Measurements from ENCODE around the gene KCNIP4. TPM values are rescaled to one million over a fixed set of nuclear protein-coding genes. Genes with fewer than 3 reads are reported as not detected.

Gene KCNIP4
- total and polyA plus RNA-seq, 2 of the 4 experiments (the other 2 are of a cell fraction), result not detected

DNA sequence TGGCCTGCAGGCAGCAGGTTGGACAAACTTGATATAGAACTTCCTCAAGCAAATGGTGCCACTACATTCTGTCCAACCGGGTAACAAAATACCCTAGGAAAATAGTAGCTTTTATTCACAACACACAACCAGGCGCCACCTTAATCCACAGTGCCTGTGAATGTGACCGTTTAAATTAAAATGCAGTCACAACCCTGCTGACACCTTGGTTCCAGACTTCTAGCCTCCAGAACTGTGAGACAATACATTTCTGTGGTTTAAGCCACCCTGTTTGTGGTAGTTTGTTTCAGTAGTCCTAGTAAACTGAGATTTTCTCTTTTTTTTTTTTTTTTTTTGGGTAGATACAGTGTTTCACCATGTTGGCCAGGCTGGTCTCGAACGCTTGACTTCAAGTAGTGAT, 672.5 kb downstream of the KCNIP4 start:
- H3K4me2 ChIP-seq (ENCODE audit: low read depth, low read length), result no peak overlapping the region
- dilution Hi-C loops (cut with HindIII; ENCODE audit: low sequenced_read_pairs, unreplicated experiment), result no loop called here
- TF ChIP-seq CHD1 (IDR thresholded peaks at IDR 0.05; ENCODE audit: low read depth, low read length) (no peak), RCOR1 (IDR thresholded peaks at IDR 0.05; ENCODE audit: insufficient replicate concordance, low read length) (no peak)
- TF ChIP-seq, protein P1, sequence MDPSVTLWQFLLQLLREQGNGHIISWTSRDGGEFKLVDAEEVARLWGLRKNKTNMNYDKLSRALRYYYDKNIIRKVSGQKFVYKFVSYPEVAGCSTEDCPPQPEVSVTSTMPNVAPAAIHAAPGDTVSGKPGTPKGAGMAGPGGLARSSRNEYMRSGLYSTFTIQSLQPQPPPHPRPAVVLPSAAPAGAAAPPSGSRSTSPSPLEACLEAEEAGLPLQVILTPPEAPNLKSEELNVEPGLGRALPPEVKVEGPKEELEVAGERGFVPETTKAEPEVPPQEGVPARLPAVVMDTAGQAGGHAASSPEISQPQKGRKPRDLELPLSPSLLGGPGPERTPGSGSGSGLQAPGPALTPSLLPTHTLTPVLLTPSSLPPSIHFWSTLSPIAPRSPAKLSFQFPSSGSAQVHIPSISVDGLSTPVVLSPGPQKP (IDR thresholded peaks at IDR 0.05; ENCODE audit: borderline replicate concordance, low read depth, low read length), result no peak

More for the DNA sequence above, 672.5 kb downstream of the KCNIP4 start:
- Histone ChIP-seq H2BK120ac (ENCODE audit: low read depth, low read length) (no peak overlapping the region), H3K4me1 (ENCODE audit: control insufficient read depth, insufficient read depth, low read length) (no peaks in the 10 kb centered on the region), H3K23ac (ENCODE audit: low read depth, low read length) (no peak overlapping the region), H3K14ac (replicated peaks; ENCODE audit: low read depth, low read length) (no peak overlapping the region), H4K8ac (ENCODE audit: low read depth in 2 of 2, low read length in 2 of 2) (no peak overlapping the region), H3K9me1 (ENCODE audit: insufficient read depth, low read length) (no peaks in the 10 kb centered on the region), H3K56ac (ENCODE audit: extremely low read depth, insufficient read depth, low read length) (no peak overlapping the region), H3K9me3 (ENCODE audit: control insufficient read depth, insufficient read depth, low read length) (no peaks in the 10 kb centered on the region; the same call in 1 of the 2 replicates), H3K79me1 (ENCODE audit: low read depth in 1 of 2, low read length in 2 of 2) (no peaks in the 10 kb centered on the region), H2BK20ac (ENCODE audit: low read depth, low read length) (no peak overlapping the region), H3K9ac (ENCODE audit: low read depth, low read length) (no peak overlapping the region), H4K91ac (ENCODE audit: insufficient read depth, low read depth, low read length) (no peak overlapping the region), H3K27ac (ENCODE audit: insufficient read depth, low read length) (no peak overlapping the region), H3K4me3 (ENCODE audit: insufficient read depth, low read depth, low read length) (no peak overlapping the region), H3K27me3 (ENCODE audit: control insufficient read depth, insufficient read depth, low read length) (no peaks in the 10 kb centered on the region), H4K5ac (ENCODE audit: low read depth, low read length) (no peak overlapping the region), H3K36me3 (ENCODE audit: control insufficient read depth, insufficient read depth, low read length) (no peaks in the 10 kb centered on the region), H3K18ac (ENCODE audit: low read depth, low read length) (no peak overlapping the region), H2AK5ac (ENCODE audit: low read depth, low read length) (no peak overlapping the region), H2BK5ac (ENCODE audit: low read depth, low read length, poor library complexity, severe bottlenecking) (no peak overlapping the region), H2AK9ac (replicated peaks; ENCODE audit: low read depth, low read length, poor library complexity) (no peak overlapping the region), H2BK15ac (ENCODE audit: low read depth, low read length) (no peak overlapping the region), H2AFZ (replicated peaks; ENCODE audit: low read length, poor library complexity) (no peak overlapping the region), H4K20me1 (ENCODE audit: insufficient read depth, low read length) (no peaks in the 10 kb centered on the region), H3K4ac (ENCODE audit: low read depth, low read length) (no peak overlapping the region)
- ChIA-PET POLR2A (ENCODE audit: unreplicated experiment) (no interaction called here), CTCF (interaction anchor here (0.6 kb wide), 1 partner anchor 65 kb away, joined by 5 read pairs; no protein-coding TSS in a partner anchor)
- ATAC-seq (ENCODE audit: low read depth) (no peak), DNase-seq (no peak)
- in situ Hi-C loops (cut with MboI; ENCODE audit: low sequenced_read_pairs), result no loop called here
- no TSS peak for BruUV-seq (replicated peaks)
- intact Hi-C loops (cut with micrococcal nuclease), result no loop called here
- WGBS, 2 experiments (ENCODE audit: extremely low coverage in 2 of 2, insufficient read length in 1 of 2), result no CpG with 5 or more reads among the region's 5 CpGs
